Metanephros (tissue), 1 donor: ENCODE results near the gene SCN9A. TPM values are rescaled to one million over a fixed set of nuclear protein-coding genes. Genes with fewer than 3 reads are reported as not detected.

Experiments
- total RNA-seq: library from RNA; depleted of rRNA; stranded (reverse); fragments of >200 nt; gene quantifications from one replicate; pipeline ENCODE4 v1.2.3, GENCODE V29; 2014

SCN9A gene
- 5.0 TPM for total RNA-seq

DNA sequence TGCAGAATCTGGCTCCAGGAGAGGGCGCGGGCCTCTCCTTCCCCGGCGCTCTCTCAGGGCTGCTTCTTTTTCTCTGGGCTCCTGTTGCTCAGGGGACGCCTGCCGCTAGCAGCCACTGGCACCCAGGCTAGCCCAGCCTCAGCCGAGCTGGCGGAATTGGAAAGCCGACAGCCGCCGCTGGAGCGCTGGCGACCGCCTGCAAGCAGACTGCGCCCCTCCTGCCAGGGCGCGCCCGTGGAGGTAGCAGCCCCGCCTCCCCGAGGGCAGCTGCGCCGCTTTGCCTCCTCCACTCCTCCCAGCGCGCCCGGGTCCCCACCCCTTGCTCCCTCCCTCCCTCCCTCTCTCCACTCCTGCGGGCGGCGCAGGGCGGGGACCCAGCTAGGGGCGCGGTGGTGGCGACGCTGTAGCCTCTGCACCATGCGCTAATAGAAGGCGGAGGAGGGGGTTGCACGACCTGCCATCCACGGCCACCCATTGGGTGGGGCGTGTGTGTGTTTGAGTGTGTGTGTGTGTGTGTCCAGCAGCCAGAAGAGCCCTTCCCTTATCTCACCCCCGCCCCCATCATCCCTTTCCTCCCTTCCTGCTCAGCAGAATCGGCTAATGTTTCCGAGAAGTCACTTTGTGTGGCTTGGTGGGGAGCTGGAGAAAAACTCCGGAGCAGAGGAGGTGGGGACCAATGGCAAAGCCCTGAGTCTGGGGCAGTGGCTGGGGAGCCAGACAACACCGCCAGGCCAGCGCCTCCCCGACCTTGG is at the start of gene SCN9A:
SCN9A (minus strand) TSS at position 209 of the 752 bp plus-strand sequence. CDS start 64,188 bp downstream, outside the sequence.

Other genes with a start within 250 kb of the SCN9A start
- 0.06 TPM for gene SCN1A, start 247.9 kb downstream of the SCN9A start, total RNA-seq
- 17.2 TPM for gene SCN7A, start 118.3 kb upstream of the SCN9A start, total RNA-seq